ENCODE results near the gene PKDCC.

The PKDCC gene

DNA sequence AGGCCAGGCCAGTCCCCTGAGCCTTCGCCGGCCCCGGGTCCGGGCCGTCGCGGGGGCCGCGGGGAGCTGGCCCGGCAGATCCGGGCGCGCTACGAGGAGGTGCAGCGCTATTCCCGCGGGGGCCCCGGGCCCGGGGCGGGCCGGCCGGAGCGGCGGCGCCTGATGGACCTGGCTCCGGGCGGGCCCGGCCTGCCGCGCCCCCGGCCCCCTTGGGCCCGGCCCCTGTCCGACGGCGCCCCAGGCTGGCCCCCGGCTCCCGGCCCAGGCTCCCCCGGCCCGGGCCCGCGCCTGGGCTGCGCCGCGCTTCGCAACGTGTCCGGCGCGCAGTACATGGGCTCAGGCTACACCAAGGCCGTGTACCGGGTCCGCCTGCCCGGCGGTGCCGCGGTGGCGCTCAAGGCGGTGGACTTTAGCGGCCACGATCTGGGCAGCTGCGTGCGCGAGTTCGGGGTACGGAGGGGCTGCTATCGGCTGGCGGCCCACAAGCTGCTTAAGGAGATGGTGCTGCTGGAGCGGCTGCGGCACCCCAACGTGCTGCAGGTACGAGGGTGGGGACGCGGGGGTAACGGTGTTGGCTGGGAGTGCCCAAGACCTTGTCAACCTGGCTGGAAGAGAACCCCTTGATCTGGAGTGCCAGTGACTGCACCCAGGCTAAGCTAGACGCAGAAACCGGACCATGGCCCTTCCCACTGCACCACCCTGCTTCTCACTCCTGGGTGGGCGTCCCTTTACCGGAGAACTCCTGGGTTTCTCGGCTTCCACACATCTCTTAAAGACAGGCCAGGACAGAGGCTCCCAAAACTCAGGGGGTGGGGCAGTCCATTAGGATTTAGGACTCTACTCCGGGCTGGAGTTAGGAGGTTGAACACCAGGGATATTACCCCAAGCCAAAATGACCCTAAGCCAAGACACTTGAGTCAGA lies 739 bp downstream of the PKDCC start:
- TF ChIP-seq, protein P1, sequence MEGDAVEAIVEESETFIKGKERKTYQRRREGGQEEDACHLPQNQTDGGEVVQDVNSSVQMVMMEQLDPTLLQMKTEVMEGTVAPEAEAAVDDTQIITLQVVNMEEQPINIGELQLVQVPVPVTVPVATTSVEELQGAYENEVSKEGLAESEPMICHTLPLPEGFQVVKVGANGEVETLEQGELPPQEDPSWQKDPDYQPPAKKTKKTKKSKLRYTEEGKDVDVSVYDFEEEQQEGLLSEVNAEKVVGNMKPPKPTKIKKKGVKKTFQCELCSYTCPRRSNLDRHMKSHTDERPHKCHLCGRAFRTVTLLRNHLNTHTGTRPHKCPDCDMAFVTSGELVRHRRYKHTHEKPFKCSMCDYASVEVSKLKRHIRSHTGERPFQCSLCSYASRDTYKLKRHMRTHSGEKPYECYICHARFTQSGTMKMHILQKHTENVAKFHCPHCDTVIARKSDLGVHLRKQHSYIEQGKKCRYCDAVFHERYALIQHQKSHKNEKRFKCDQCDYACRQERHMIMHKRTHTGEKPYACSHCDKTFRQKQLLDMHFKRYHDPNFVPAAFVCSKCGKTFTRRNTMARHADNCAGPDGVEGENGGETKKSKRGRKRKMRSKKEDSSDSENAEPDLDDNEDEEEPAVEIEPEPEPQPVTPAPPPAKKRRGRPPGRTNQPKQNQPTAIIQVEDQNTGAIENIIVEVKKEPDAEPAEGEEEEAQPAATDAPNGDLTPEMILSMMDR (IDR thresholded peaks at IDR 0.05; ENCODE audit: borderline replicate concordance, control extremely low read depth, extremely low read depth, insufficient read depth, missing control alignments) = no peak
- in situ Hi-C loops (cut with MboI; ENCODE audit: low sequenced_read_pairs, unreplicated experiment) = no loop called here
- DNase-seq (ENCODE audit: low spot score) = no peak

DNA sequence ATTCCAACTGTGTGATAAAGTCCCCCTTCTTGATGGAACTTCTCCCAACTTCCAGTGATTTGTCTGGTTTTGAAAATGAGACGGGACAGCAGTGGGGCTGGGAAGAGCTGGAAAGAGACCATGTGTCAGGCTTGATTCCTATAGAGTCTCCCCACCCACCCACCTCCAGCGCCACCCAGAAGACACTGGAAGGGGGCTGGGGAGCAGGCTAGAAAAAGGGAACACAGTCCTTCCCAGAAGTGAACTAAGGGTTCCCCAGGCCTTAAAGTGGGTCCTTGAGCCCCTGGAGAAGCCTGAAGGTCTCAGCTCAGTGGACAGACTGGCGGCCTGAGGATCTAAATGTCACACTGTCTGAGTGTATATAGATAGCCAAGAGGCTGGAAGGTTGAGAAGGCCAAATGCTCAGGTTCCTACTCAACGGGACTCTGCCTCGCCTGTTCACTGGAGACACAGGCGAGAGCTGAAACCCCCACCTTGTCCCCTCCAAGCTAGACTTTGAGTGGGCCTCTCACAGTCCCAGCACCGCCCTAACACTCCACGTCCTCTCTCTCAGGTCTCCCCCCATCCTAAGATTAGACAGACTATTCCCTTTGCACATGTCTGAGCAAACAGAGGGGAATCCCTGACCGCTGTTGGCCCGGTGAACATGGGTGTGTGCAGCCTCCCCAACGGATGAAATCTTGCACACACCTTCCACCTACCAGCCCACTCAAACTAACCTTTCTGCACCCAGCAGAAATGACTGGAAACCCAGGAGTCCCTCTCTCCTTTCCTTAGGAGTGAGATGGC lies 1.6 kb downstream of the PKDCC start:
- TF ChIP-seq, protein P1 (IDR thresholded peaks at IDR 0.05; ENCODE audit: borderline replicate concordance, control extremely low read depth, extremely low read depth, insufficient read depth, missing control alignments) = no peak
- in situ Hi-C loops (cut with MboI; ENCODE audit: low sequenced_read_pairs, unreplicated experiment) = no loop called here

DNA sequence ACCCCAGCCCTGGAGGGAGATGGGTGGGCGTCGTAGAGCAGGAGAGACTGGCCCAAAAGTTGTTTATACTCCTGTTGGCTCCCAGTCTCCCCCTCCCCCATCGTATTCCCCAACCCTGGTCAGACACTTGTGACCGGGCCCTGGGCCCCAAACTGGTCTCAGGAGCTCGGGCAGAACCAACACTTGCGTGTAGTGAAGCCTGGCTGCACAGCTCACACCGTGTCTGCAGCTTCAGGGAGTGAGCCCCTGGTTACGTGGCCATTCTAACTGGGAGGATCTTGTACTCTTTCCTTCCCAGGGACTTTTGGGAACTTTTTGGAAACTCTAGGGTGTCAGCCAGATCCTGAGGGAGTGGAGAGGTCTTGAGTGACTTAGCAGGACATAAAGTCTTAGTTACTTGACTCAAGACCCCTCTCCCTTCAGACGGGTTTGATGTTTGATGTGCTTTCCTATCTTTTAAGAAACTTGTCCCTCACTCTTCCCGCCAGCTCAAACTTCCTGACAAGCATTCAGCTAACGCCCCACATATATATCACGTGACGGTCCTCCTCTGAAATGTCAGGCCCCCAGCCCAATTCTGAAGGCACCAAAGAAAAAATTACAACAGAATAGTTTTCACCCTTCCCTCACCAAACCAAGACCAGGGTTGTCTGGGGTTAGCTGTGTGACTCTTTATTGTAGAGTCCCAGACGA lies 2.3 kb downstream of the PKDCC start:
- TF ChIP-seq, protein P1 (IDR thresholded peaks at IDR 0.05; ENCODE audit: borderline replicate concordance, control extremely low read depth, extremely low read depth, insufficient read depth, missing control alignments) = no peak
- in situ Hi-C loops (cut with MboI; ENCODE audit: low sequenced_read_pairs, unreplicated experiment) = no loop called here
- no peak for DNase-seq (ENCODE audit: low spot score)

More for the DNA sequence above, 1.6 kb downstream of the PKDCC start:
- no peak for DNase-seq (ENCODE audit: low spot score)

DNA sequence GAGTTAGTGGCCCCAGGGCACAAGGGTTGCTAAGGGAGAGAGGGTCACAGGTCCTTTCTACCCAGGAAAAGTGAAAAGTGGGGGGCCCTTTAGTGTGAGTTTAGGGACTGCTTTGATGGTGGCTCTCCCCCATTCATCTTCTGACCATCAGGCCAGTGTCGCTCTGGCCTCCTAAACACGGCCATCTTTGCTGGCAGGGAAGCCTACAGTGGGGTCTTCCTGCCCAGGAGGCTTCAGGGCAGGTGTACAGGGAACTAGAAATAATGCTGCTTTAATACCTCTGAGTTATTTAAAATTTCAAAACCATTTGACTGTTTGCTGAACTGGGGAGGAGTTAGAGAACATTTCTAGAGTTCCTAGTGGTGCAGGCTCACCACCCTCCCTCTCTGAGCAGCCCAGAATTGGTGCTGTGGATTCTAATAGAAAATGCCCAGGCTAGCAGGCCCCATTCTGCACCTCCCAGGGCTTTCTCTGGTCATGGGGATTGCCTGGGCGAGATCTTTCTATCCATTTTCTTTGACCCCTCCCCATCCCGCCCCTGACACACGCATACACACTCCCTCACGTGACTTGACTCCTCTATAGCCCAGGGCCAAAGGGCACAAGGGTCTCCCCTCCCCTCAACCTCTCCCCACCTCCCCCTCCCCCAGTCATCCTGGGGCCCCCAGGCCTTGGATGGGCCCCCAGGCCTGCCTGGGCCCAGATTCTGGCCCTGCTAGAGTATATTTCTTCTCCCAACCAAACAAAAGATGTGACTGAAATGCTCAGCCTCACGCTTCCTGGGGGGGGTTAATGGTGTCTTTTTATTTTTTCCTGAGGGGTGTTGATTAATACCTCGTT lies 3.1 kb downstream of the PKDCC start:
- in situ Hi-C loops (cut with MboI; ENCODE audit: low sequenced_read_pairs, unreplicated experiment) = no loop called here
- TF ChIP-seq, protein P1 (IDR thresholded peaks at IDR 0.05; ENCODE audit: borderline replicate concordance, control extremely low read depth, extremely low read depth, insufficient read depth, missing control alignments) = no peak
- DNase-seq (ENCODE audit: low spot score) = no peak

DNA sequence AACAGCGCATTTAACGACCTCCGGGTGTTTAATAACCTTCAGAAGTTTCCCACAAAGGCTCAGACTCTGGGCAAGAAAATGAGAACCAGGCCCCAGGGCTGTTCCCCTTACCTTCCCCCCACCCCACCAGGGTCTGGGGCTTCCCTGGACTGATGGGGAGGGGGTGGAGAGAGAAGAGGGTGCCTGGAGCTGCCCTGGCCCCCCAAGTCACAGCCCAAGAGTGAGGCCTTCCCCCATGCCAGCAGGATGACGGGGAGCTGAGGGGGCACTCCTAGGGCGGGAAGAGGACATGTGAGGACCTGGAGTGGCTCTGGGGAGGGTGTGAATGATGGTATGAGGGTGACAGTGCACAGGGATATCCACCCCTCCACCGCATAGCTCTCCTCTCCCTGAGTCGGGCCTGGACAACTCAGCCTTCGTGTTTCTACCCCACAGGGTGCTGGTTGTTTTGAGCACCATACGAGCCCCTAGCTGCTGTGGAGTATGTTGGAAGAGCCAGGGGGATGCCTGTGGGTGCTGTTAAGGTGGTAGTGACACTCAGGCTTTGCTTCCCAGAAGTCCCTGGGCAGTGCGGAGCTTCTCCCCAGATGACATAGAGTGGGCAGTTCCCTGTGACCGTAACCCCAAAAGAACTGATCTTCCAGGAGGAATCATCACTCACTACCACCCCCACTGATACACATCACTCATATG lies 3.9 kb downstream of the PKDCC start:
- in situ Hi-C loops (cut with MboI; ENCODE audit: low sequenced_read_pairs, unreplicated experiment) = no loop called here
- TF ChIP-seq, protein P1 (IDR thresholded peaks at IDR 0.05; ENCODE audit: borderline replicate concordance, control extremely low read depth, extremely low read depth, insufficient read depth, missing control alignments) = no peak
- DNase-seq (ENCODE audit: low spot score) = no peak
